ENCODE data around the gene DSCAM.

DSCAM gene

DNA sequence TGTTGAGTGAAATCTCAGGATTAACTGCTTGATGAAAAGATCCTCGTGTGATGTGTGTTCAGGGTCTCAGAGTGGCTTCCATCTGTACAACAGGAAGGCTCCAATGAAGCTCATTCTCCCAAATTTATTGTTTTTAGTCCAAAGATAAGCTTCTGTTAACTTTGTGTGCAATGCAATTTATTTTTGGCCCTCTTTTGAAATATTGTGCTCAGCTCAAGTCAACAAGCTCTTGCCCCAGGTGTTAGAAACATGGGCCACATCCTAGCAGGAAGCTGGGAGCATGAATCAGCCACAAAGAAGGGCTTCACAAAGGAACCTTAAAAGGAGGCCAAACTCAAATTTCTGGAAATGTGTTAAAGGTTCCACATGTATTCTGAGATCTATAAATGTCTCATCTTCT lies 844.0 kb downstream of the DSCAM start:
- no peak for DNase-seq (ENCODE audit: low read depth in 2 of 2)

DNA sequence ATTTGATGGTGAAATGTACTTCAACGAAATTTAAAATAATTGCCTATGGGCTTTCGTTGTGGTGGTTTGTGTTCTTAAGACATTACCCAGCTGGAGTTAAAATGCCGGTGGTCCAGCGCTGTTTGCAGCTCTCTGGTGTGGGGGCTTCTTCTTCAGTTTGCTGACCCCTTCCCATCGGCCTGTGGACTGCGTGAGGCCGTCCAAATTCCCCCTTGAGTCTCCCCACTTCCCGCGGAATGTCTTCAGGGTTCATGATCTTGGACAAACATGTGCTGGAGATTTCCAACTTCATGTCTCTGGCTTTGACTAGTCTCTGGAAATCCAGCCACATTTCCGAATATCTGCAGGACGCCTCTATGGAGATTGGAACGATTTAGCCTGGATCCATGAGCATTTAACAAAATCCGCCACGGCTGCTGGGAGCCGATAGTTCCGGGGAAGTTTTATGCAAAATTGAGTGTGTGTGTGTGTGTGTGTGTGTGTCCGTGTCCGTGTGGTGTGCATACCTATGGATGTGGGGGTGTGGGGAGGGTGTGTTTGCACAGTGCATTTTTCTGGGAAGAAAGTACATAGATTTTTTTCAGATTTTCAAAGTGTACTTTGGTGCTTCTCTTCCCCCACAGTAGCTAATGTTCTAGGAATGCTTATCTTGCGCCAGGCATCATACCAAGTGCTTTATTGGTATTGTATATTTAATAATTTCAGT lies 862.5 kb downstream of the DSCAM start:
- DNase-seq (ENCODE audit: low read depth in 2 of 2), result no peak

DNA sequence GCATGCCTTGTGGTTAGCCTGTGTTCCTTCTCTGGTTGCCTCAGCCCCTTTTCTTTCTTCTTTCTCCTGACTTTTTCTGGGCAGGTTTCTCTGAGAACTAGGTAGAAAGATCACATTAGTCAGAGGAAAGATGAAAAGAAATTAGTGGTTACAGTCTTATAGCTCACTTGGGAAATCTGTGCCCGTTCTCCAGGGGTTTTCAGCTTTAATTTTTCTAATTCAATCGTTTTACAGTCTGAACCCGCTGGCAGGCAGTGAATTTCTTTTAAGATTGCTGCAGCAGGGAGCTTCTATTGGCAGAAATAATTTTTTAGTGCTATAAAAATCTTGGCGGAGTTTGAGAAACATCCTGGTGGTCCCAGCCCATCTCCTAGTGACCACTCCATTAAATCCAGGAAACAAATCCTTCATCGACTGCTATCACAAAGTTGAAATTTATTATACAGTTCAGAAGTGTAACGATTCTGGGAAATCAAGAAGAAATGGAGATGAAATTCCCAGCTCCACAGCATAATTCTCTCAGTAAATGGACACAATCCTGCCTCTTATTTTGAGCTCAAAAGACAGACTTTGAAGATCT lies 866.6 kb downstream of the DSCAM start:
- DNase-seq (ENCODE audit: low read depth in 2 of 2), result no peak

DNA sequence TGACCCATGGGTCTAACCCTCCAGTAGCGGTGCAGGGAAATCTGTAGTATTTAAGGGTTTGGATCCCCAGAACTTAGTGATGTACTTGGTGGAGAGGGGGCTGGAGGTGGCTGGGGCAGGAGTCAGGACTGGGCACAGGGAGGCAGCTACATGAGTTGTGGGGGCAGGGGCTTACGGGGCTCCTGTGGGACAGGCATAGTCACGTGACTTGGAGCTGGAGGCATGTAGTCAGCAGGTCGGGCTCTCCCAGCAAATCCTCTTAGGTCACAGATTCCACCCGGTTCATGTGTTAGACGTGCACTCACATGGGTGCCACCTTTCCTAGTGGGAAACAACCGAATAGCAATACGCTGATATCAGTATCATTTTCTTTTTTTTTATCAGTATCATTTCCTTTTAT lies 867.6 kb downstream of the DSCAM start:
- no peak for DNase-seq (ENCODE audit: low read depth in 2 of 2)

DNA sequence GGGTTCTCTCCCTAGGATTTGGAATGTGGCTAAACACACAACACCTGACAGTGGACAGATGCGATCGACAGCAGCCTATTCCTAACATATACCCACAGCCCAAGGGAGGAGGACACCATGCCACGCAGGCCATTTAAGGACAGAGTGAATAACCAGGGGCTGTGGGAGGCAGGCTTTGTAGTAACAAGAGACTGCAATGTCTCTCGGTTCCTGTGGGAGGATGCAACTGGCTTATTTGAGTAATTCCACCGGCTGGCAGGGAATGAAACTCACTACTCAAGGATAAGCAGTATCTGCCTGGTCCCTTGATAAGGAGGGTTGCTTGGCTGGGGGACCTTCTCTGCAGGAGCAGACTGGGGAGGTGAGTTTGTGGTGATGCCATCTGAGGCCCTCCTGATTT lies 870.2 kb downstream of the DSCAM start:
- DNase-seq (ENCODE audit: low read depth in 2 of 2), result no peak

DNA sequence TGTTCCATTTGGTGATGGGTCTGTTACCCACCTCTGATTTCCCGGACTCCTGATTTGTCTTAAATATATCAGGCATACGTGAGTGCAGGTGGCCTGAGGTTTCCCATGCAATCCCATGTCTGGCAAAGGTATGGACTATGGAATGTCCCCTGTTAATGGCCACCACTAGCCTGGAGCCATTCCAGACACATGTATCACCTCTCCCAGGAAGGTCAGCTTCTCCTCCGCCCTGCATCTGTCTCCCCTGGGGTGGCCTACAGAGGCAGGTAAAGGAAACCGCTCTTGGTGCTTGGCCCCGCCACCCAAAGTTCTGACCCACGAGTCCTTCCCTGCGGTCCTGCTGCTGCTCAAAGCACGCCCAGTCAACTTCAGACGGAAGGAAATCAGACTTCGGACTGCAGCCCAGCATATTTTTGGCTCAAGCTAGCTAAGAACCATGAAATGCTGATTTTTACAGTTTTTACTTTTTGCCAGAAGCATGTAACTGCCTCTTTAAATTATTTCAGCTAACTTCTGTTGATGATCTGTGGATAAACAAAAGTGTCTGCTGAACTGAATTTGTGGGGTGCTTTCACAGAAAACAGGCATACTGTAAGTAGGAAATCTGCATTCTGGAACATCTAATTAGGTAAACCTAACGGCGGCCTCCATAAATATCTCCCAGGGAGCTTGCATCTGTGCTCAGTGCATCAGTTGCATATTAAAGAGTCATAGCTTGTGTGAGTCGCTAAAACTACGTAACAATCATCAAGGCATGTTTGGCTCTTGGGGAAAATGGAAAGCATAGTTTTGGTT lies 873.8 kb downstream of the DSCAM start:
- DNase-seq (ENCODE audit: low read depth in 2 of 2), result no peak

DNA sequence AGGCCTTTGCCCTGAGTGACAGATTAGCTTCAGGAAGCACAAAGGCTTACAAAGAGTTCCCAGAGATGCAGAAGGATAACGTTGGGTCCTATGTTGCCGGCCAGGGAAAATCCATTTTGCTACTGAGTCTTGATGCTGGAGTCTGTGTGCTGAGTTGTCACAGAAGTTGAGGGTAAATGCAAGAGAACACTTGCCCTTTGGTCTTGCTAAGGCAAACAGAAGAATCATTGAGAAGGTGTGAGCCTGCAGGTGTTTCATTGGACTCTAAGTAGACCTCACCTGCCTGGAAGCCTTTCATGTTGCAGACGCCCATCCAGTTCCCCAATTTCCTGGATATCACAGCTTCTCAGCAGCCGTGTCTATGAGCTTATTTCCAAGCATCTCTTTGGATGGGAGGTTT lies 874.5 kb downstream of the DSCAM start:
- no peak for DNase-seq (ENCODE audit: low read depth in 2 of 2)

DNA sequence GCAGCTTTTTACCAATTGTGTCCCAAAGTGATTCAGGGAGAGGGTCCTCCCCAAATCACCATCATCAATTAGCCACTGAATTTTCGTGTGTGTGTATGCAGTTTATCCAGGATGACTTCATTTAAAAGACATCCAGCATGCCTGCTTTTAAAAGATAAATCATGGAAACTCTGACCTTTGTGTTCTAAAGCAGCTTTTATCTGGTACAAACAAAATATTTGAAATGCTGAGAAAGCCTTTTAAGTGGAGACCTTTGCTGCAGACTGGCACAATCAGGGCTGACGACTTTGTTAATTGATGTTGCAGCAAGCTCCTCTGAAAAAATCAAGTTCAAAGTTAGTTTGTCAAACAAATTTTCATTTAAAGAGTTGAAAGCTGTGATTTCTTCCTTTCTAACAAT lies 875.0 kb downstream of the DSCAM start:
- DNase-seq (ENCODE audit: low read depth in 2 of 2), result no peak

DNA sequence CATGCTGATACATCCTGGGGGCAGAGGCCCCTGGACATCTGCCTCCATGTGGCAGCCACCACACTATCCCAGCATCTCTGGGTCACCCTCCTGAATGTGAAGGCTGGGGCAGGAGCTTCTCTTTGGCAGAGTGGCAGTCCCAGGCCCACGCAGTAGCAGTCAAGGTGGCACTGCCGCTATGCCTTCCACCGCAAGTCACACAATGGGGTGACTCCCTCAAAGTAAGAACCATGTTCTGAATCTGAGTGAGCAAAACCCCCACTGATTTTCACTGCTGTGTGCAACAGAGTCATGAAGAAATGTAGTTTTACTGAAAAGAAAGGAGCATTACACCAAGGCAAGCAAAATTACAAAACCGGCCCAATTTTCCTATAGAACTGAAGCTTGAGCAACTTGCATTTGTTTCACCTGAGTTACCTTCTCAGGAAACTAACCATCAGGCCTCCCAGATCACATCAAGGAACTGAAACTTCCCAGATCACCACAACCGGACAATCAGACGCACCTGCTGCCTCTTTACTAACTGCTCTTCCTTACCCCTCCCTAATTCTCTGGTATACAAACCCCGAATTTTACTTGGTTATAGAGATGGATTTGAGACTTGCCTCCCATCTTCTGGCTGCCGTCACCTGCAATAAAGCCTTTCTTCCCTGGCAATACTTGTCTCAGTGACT lies 877.1 kb downstream of the DSCAM start:
- no peak for DNase-seq (ENCODE audit: low read depth in 2 of 2)

DNA sequence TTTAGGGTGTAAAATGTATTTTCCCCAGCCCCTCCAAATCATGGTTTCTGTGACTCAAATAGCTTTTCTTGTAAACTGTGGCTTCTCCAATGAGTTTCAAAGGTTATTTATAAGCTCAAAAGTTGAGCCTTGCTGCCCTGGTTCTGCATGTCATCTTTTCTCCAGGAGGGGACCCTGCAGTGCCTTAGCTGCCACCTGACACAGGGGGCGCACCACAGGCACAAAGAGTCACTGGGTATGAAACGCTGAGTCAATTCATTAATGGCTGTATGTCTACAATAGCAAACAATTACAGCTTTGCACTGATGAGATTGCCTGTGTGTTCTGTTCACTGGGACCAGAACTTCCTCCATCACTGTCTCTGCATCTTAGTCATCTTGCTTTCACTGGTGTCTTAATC lies 878.9 kb downstream of the DSCAM start:
- no peak for DNase-seq (ENCODE audit: low read depth in 2 of 2)

DNA sequence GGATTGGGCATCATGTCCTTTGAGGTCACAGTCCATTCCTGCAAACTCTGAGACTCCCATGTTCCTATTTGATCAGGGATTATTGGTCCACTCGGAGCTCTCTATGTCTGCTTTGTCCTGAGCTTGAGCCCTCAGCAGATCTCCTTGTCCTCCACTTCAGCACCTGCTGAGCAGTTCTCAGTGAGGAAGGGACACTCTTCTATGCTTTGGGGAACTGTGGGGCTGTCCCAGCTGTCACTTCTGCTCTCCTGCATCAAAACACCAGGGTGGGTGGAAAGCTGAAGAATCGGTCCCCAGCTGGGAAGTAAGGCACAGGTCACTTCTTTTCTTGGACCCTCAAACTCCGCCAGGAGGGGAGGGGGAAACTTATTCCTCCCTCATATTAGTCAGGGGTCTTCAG lies 880.2 kb downstream of the DSCAM start:
- DNase-seq (ENCODE audit: low read depth in 2 of 2), result no peak

DNA sequence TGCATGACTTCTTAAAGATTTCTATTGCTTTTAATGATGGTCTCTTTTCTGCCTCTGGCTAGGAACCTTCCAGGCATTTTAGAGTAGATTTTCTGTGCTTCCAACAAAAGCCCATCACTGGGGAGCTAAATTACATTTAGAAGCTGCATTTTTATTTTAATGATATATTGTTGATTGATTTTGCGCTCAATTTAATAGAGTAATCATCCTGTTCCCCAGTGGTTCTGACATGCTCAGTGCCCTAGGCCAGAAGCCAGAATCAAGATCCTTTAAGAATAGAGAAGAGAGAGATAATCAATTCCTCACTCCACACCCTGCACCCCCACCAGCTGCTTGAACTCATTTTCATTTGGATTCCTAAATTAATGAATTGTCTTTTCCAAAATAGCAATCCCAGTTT lies 881.9 kb downstream of the DSCAM start:
- DNase-seq (ENCODE audit: low read depth in 2 of 2), result no peak

DNA sequence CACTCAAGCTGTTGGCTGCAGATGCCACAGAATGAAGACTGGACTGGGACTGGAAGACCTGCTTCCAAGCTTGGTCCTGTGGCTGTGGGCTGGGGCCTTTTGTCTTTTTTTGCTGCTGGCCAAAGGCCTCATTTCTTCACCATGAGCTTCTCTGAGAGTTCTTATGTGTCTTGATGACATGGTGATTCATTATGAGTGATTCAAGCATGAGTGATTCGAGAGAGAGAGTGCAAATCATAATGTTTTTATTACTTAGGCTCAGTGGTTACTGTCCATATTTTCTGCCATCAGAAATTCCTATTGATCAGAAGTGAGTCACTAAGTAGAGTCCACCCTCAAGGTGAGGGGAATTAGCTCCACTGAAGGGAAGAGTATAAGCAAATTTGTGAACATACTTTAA lies 885.7 kb downstream of the DSCAM start:
- no peak for DNase-seq (ENCODE audit: low read depth in 2 of 2)

Data from stimulated activated CD8-positive, alpha-beta memory T cell treated with anti-CD3 and anti-CD28 coated beads, Interleukin-7, amount 100 ng/mL, for 4 hours (primary cell).